Skin of body (tissue), 2 donors: ENCODE results near the gene ATP6V1B1. TPM values are rescaled to one million over a fixed set of nuclear protein-coding genes. Genes with fewer than 3 reads are reported as not detected.

Experiments used
- DNase-seq: peaks from one replicate; lab custom pipeline; 2025; lab: John Stamatoyannopoulos, UW
- total RNA-seq: library from RNA; depleted of rRNA; stranded (reverse); fragments of >200 nt; gene quantifications from one replicate; pipeline ENCODE4 v1.2.3, GENCODE V29; 2014

Gene ATP6V1B1
- total RNA-seq, 1 donor from 2014 or later: 2.3 TPM

GRCh38 chr2:70901227-70902066 is 34.3 kb upstream of the ATP6V1B1 start:
- no peak for DNase-seq

GRCh38 chr2:70902067-70902442 is 33.6 kb upstream of the ATP6V1B1 start:
- DNase-seq: no peak

- no peak for DNase-seq
Observed at GRCh38 chr2:70902579-70902978, 33.1 kb upstream of the ATP6V1B1 start.

- no peak for DNase-seq
Observed at GRCh38 chr2:70903171-70903570, 32.5 kb upstream of the ATP6V1B1 start.

GRCh38 chr2:70903641-70904340 is 31.9 kb upstream of the ATP6V1B1 start:
- DNase-seq: no peak

- no peak for DNase-seq
Observed at GRCh38 chr2:70904371-70905216, 31.1 kb upstream of the ATP6V1B1 start.

GRCh38 chr2:70905443-70906421 is 30.0 kb upstream of the ATP6V1B1 start:
- no peak for DNase-seq

- no peak for DNase-seq
Observed at GRCh38 chr2:70906439-70907005, 29.2 kb upstream of the ATP6V1B1 start.

GRCh38 chr2:70907130-70908057 is 28.3 kb upstream of the ATP6V1B1 start:
- no peak for DNase-seq

- DNase-seq: no peak
Observed at GRCh38 chr2:70916291-70916690, 19.4 kb upstream of the ATP6V1B1 start.

GRCh38 chr2:70918016-70918415 is 17.7 kb upstream of the ATP6V1B1 start:
- no peak for DNase-seq

GRCh38 chr2:70919672-70920366 is 15.9 kb upstream of the ATP6V1B1 start:
- DNase-seq: peak; percentile 51

- no peak for DNase-seq
Observed at GRCh38 chr2:70920367-70920715, 15.4 kb upstream of the ATP6V1B1 start.

GRCh38 chr2:70921031-70921430 is 14.7 kb upstream of the ATP6V1B1 start:
- DNase-seq: no peak

- no peak for DNase-seq
Observed at GRCh38 chr2:70921839-70922234, 13.9 kb upstream of the ATP6V1B1 start.

- no peak for DNase-seq
Observed at GRCh38 chr2:70922235-70923234, 13.2 kb upstream of the ATP6V1B1 start.

GRCh38 chr2:70923378-70924015 is 12.2 kb upstream of the ATP6V1B1 start:
- no peak for DNase-seq
